ENCODE measurements around the gene CUX1. TPM values are rescaled to one million over a fixed set of nuclear protein-coding genes. Genes with fewer than 3 reads are reported as not detected.

The CUX1 gene
- total RNA-seq, 1 experiment from 2014 or later: 53.5 TPM

DNA sequence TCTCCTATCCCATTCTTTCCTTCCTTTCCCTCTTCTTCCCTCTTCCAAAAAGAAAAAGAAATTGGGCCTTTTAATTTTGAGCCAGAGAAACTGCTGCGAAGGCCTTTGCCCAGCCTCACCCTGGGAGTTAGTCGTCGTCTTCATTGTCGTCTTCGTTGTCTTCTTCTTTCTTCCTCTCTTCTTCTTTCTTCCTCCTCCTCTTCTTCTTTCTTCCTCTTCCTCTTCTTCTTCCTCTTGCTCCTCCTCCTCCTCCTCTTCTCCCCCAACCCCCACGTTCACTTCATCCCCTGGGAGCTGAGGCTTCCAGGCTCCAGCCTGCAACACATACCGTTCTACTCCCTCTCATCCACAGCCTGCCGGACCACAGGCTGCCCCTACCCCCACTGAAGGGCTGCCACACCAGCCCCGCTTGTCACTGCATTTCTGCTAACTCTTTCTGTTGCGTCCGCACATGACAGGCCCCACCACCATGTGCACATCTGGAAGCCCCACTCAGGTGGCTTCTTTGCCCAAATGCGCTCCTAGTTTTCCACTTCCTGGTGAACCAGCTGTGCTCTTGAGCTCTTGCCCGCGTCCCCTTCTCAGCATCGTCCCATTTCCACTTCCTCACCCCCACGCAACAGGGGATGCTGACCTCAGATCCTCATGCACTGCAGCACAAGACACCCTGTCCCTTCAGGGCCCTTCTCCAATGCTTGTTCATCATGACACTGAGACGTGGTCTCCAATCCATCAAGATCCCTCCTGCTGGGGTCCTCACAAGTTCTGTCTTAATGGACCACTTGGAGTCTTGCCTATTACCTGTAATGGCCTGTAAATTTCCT, 374.3 kb downstream of the CUX1 start:
- H3K27me3 Mint-ChIP-seq (ENCODE audit: low read depth): no peaks in the 10 kb centered on the region
- no peak overlapping the region for H2BK5ac ChIP-seq (ENCODE audit: insufficient read length, low read length)
- H3K56ac ChIP-seq (ENCODE audit: insufficient read length, low read depth, low read length): no peak overlapping the region
- no peaks in the 10 kb centered on the region for H3K27me3 ChIP-seq (ENCODE audit: insufficient read depth, low read length)
- no peaks in the 10 kb centered on the region; the same call in 1 of the 2 replicates for H3K4me1 ChIP-seq (ENCODE audit: insufficient read depth, low read length)
- H3K36me3 Mint-ChIP-seq (ENCODE audit: insufficient read depth in 1 of 3, low read depth in 3 of 3): peaks cover 15 to 65% (median 51%) of the 10 kb centered on the region in 3 experiments
- no peak overlapping the region for H3K9ac ChIP-seq (ENCODE audit: extremely low read depth, insufficient read length, low read length)
- peaks cover 25% of the 10 kb centered on the region in 2 experiments for H3K4me1 Mint-ChIP-seq
- no peak overlapping the region for H3K18ac ChIP-seq (ENCODE audit: insufficient read length, low read depth, low read length)
- H3K4me2 ChIP-seq (ENCODE audit: insufficient read depth, insufficient read length, low read length): no peak overlapping the region
- H3K14ac ChIP-seq (ENCODE audit: insufficient read depth, low read length): no peak overlapping the region; the same call in 1 of the 2 replicates
- no peak overlapping the region for H3K27ac ChIP-seq (ENCODE audit: insufficient read length, low read depth, low read length)
- H3T11ph ChIP-seq (ENCODE audit: low read length): no peak overlapping the region
- H4K91ac ChIP-seq (ENCODE audit: insufficient read length, low read depth, low read length): no peak overlapping the region
- no peaks in the 10 kb centered on the region for H4K20me1 ChIP-seq (ENCODE audit: control insufficient read depth, insufficient read depth, insufficient read length)
- no peak overlapping the region for H3K23ac ChIP-seq (ENCODE audit: insufficient read length, low read depth, low read length)
- WGBS (ENCODE audit: extremely low coverage, insufficient read length, low lambda C conversion rate): no CpG with 5 or more reads among the region's 17 CpGs
- no peak overlapping the region for H2BK12ac ChIP-seq (ENCODE audit: insufficient read length, low read depth, low read length)
- no peaks in the 10 kb centered on the region for H3K79me2 ChIP-seq (ENCODE audit: insufficient read depth, low read length)
- DNase-seq: no peak
- no peaks in the 10 kb centered on the region for H3K23me2 ChIP-seq (ENCODE audit: insufficient read length, low read depth, low read length, poor library complexity, severe bottlenecking)
- H3K9me3 Mint-ChIP-seq: no peaks in the 10 kb centered on the region
- no peak for TF ChIP-seq CTCF (conservative IDR thresholded peaks at IDR 0.05)
- H3K79me1 ChIP-seq (ENCODE audit: insufficient read depth, low read depth, low read length, poor library complexity, severe bottlenecking): no peaks in the 10 kb centered on the region
- no peak overlapping the region for H3K4ac ChIP-seq (ENCODE audit: low read depth, low read length)
- H4K5ac ChIP-seq (ENCODE audit: insufficient read length, low read depth, low read length): no peak overlapping the region
- no peak overlapping the region for H4K8ac ChIP-seq (replicated peaks; ENCODE audit: insufficient read length, low read depth, low read length)
- no peak overlapping the region; a peak in 1 of 5 replicates for H3K4me3 Mint-ChIP-seq
- H3K9me3 ChIP-seq (ENCODE audit: control insufficient read depth, low read depth, low read length): no peaks in the 10 kb centered on the region
- H2AK5ac ChIP-seq (ENCODE audit: insufficient read length, low read length): no peak overlapping the region
- H2BK20ac ChIP-seq (ENCODE audit: low read depth, low read length, poor library complexity, severe bottlenecking): no peak overlapping the region
- no peak overlapping the region for H2BK15ac ChIP-seq (ENCODE audit: low read depth, low read length)
- peak overlapping the region; percentile 13 to 97 (median 22); a peak in 3 of 7 replicates for H3K27ac Mint-ChIP-seq
- H2BK120ac ChIP-seq (ENCODE audit: low read depth, low read length, poor library complexity, severe bottlenecking): no peak overlapping the region
- no peak overlapping the region for H2AFZ ChIP-seq (ENCODE audit: low read length)

All from H9 (cell line).